Body of pancreas (tissue), 4 donors: Measurements from ENCODE around the gene LRRFIP1.

Source experiments
- CTCF ChIP-seq, 7 experiments: fragments of 450-650 bp in 4 of 7; fragments of 200-600 bp in 3 of 7; sonication (generic) in 3 of 7; IDR thresholded peaks; one replicate each; pipeline ENCODE4 v1.5.1; 2016 to 2019; ENCODE audit warnings: antibody characterized with exemption in 7 of 7
- POLR2A ChIP-seq, 3 donors: fragments of 450-650 bp; IDR thresholded peaks; one replicate each; pipeline ENCODE4 v1.6.1; 2016; ENCODE audit warnings: antibody characterized with exemption in 3 of 3, mild to moderate bottlenecking in 2 of 3

- TF ChIP-seq CTCF (IDR thresholded peaks at IDR 0.05) (no peak), POLR2A (IDR thresholded peaks at IDR 0.05) (no peak)
Observed at GRCh38 chr2:237652181-237652580, 24.8 kb downstream of the LRRFIP1 start.
